Measurements from ENCODE around the gene UBE2U.

GRCh38 chr1:64245495-64245894 lies 42.1 kb downstream of the UBE2U start:
- TF ChIP-seq POLR2AphosphoS5 (IDR thresholded peaks at IDR 0.05) (no peak), CTCF (IDR thresholded peaks at IDR 0.05) (no peak), EP300 (IDR thresholded peaks at IDR 0.05) (no peak), POLR2A (IDR thresholded peaks at IDR 0.05) (no peak)

Measured in gastroesophageal sphincter (tissue), 3 donors.